Measurements from ENCODE around the gene CDC42EP2. TPM values are rescaled to one million over a fixed set of nuclear protein-coding genes. Genes with fewer than 3 reads are reported as not detected.

The CDC42EP2 gene
- total RNA-seq, 1 experiment from 2014 or later: 43.2 TPM

GRCh38 chr11:65277631-65278277 lies 36.9 kb upstream of the CDC42EP2 start:
- intact Hi-C loops (cut with micrococcal nuclease; ENCODE audit: unreplicated experiment): no loop called here
- no peaks in the 10 kb centered on the region for H3K27me3 Mint-ChIP-seq (ENCODE audit: unreplicated experiment)
- TF ChIP-seq, protein P1, sequence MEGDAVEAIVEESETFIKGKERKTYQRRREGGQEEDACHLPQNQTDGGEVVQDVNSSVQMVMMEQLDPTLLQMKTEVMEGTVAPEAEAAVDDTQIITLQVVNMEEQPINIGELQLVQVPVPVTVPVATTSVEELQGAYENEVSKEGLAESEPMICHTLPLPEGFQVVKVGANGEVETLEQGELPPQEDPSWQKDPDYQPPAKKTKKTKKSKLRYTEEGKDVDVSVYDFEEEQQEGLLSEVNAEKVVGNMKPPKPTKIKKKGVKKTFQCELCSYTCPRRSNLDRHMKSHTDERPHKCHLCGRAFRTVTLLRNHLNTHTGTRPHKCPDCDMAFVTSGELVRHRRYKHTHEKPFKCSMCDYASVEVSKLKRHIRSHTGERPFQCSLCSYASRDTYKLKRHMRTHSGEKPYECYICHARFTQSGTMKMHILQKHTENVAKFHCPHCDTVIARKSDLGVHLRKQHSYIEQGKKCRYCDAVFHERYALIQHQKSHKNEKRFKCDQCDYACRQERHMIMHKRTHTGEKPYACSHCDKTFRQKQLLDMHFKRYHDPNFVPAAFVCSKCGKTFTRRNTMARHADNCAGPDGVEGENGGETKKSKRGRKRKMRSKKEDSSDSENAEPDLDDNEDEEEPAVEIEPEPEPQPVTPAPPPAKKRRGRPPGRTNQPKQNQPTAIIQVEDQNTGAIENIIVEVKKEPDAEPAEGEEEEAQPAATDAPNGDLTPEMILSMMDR (IDR thresholded peaks at IDR 0.05; ENCODE audit: unreplicated experiment): no peak
- DNase-seq: no peak
- no peaks in the 10 kb centered on the region for H3K9me3 Mint-ChIP-seq (ENCODE audit: low read depth, unreplicated experiment)
- H3K4me1 Mint-ChIP-seq (ENCODE audit: low read depth, unreplicated experiment): peaks cover 54% of the 10 kb centered on the region
- no peak overlapping the region for H3K4me3 Mint-ChIP-seq (ENCODE audit: low read depth, unreplicated experiment)
- BruUV-seq (replicated peaks): no TSS peak
- H3K36me3 Mint-ChIP-seq (ENCODE audit: insufficient read depth, unreplicated experiment): peaks cover 26% of the 10 kb centered on the region
- H3K27ac Mint-ChIP-seq (ENCODE audit: unreplicated experiment): no peak overlapping the region
- CTCF ChIA-PET: interaction anchor here (1.1 to 3.2 kb wide), 4 partner anchors 9 to 45 kb away, joined by 3 to 113 read pairs (median 5); partner anchors contain the start of gene CDC42EP2

DNA sequence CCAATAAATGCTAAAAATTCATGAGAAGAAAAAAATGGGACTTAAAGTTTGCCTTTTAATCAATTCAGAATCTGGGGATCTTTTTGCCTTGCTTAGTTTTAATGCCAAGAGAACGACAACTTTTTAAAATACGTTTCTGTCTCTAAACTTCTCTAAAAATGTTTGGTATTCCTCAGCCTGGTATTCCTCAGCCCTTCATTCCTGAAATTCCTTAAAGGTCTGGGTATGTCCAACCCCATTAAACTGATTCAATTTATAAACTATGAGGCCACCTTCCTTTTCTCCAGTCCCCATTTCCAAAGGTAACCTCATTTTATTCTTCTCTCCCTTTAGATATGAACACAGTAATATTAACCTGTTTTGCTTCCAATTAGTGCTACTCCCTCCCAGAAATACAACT lies 36.3 kb upstream of the CDC42EP2 start:
- no peak overlapping the region for H3K27ac Mint-ChIP-seq (ENCODE audit: unreplicated experiment)
- BruUV-seq (replicated peaks): no TSS peak
- H3K9me3 Mint-ChIP-seq (ENCODE audit: low read depth, unreplicated experiment): no peaks in the 10 kb centered on the region
- no peak for DNase-seq
- H3K4me3 Mint-ChIP-seq (ENCODE audit: low read depth, unreplicated experiment): no peak overlapping the region
- CTCF ChIA-PET: interaction anchor here (1.0 to 1.1 kb wide), 4 partner anchors 8 to 55 kb away, joined by 3 to 5 read pairs (median 4); partner anchors contain the start of gene DPF2
- TF ChIP-seq, protein P1 (IDR thresholded peaks at IDR 0.05; ENCODE audit: unreplicated experiment): no peak
- peaks cover 54% of the 10 kb centered on the region for H3K4me1 Mint-ChIP-seq (ENCODE audit: low read depth, unreplicated experiment)
- intact Hi-C loops (cut with micrococcal nuclease; ENCODE audit: unreplicated experiment): no loop called here
- H3K27me3 Mint-ChIP-seq (ENCODE audit: unreplicated experiment): no peaks in the 10 kb centered on the region
- H3K36me3 Mint-ChIP-seq (ENCODE audit: insufficient read depth, unreplicated experiment): peaks cover 26% of the 10 kb centered on the region

- no peaks in the 10 kb centered on the region for H3K9me3 Mint-ChIP-seq (ENCODE audit: low read depth, unreplicated experiment)
- TF ChIP-seq, protein P1 (IDR thresholded peaks at IDR 0.05; ENCODE audit: unreplicated experiment): no peak
- H3K4me3 Mint-ChIP-seq (ENCODE audit: low read depth, unreplicated experiment): peak overlapping the region; percentile 6
- intact Hi-C loops (cut with micrococcal nuclease; ENCODE audit: unreplicated experiment): no loop called here
- peak overlapping the region; percentile 86 for H3K27ac Mint-ChIP-seq (ENCODE audit: unreplicated experiment)
- H3K27me3 Mint-ChIP-seq (ENCODE audit: unreplicated experiment): no peaks in the 10 kb centered on the region
- DNase-seq: no peak
- TSS peak; percentile 94 for BruUV-seq (replicated peaks)
- CTCF ChIA-PET: interaction anchor here (0.5 to 2.6 kb wide), 10 partner anchors 8 to 246 kb away, joined by 3 to 23 read pairs (median 3); partner anchors contain the start of genes CDC42EP2, DPF2 and SCYL1
- H3K4me1 Mint-ChIP-seq (ENCODE audit: low read depth, unreplicated experiment): peaks cover 49% of the 10 kb centered on the region
- H3K36me3 Mint-ChIP-seq (ENCODE audit: insufficient read depth, unreplicated experiment): peaks cover 33% of the 10 kb centered on the region
These were observed 35.4 kb upstream of the CDC42EP2 start for GRCh38 chr11:65279279-65279678.

- DNase-seq: peak; percentile 77
- Mint-ChIP-seq H3K27me3 (ENCODE audit: unreplicated experiment) (no peaks in the 10 kb centered on the region), H3K9me3 (ENCODE audit: low read depth, unreplicated experiment) (no peaks in the 10 kb centered on the region), H3K4me3 (ENCODE audit: low read depth, unreplicated experiment) (peak overlapping the region; percentile 6), H3K27ac (ENCODE audit: unreplicated experiment) (peak overlapping the region; percentile 86), H3K36me3 (ENCODE audit: insufficient read depth, unreplicated experiment) (peaks cover 39% of the 10 kb centered on the region), H3K4me1 (ENCODE audit: low read depth, unreplicated experiment) (peaks cover 43% of the 10 kb centered on the region)
- BruUV-seq (replicated peaks): no TSS peak
- CTCF ChIA-PET: interaction anchor here (0.5 to 2.6 kb wide), 9 partner anchors 31 to 245 kb away, joined by 3 to 23 read pairs (median 4); partner anchors contain the start of genes CDC42EP2 and SCYL1
- intact Hi-C loops (cut with micrococcal nuclease; ENCODE audit: unreplicated experiment): no loop called here
- TF ChIP-seq, protein P1 (IDR thresholded peaks at IDR 0.05; ENCODE audit: unreplicated experiment): no peak
These were observed 34.8 kb upstream of the CDC42EP2 start for GRCh38 chr11:65279741-65280440.

Measured in Calu3 (cell line).